ENCODE data around the gene NTF4. TPM values are rescaled to one million over a fixed set of nuclear protein-coding genes. Genes with fewer than 3 reads are reported as not detected.
"Not testable (repeated sequence)": the region's sequence is repeated elsewhere in the genome, so short reads cannot be mapped to it uniquely, and the experiment has no call there.

The NTF4 gene
- total RNA-seq, 4 donors from 2014 or later: 0.33 TPM; not detected in 3

- intact Hi-C loops (cut with DNase I): no loop called here
Observed at GRCh38 chr19:49056101-49056901, 8.3 kb downstream of the NTF4 start.

GRCh38 chr19:49050376-49051033, 14.1 kb downstream of the NTF4 start:
- H3K9me3 ChIP-seq; H3K36me3 ChIP-seq; intact Hi-C loops (cut with DNase I); H3K4me1 ChIP-seq; H3K27me3 ChIP-seq; DNase-seq; H3K27ac ChIP-seq; H3K4me3 ChIP-seq (replicated peaks in 1 of 3): not testable (repeated sequence)
- WGBS, 2 donors: 87 to 88% methylated on average over 14 to 19 of the region's 24 CpGs

More at GRCh38 chr19:49056101-49056901, 8.3 kb downstream of the NTF4 start:
- peak; percentile 46 to 48 for DNase-seq
- Histone ChIP-seq H3K36me3 (no peaks in the 10 kb centered on the region), H3K27ac (no peak overlapping the region), H3K9me3 (no peaks in the 10 kb centered on the region), H3K4me1 (peaks cover 2 to 19% of the 10 kb centered on the region in 2 donors), H3K4me3 (replicated peaks in 1 of 3) (peak overlapping the region in 2 of 3 donors; percentile 30 to 33), H3K27me3 (no peaks in the 10 kb centered on the region)
- 0 to 2% methylated on average over 11 to 29 of the region's 63 CpGs for WGBS, 2 donors
- TF ChIP-seq CTCF (IDR thresholded peaks at IDR 0.05): peak in 2 of 6 experiments; percentile 9 to 26
- no peak for TF ChIP-seq POLR2A (IDR thresholded peaks at IDR 0.05)

- H3K36me3 ChIP-seq; H3K9me3 ChIP-seq; intact Hi-C loops (cut with DNase I); H3K27ac ChIP-seq; H3K4me1 ChIP-seq; DNase-seq; H3K4me3 ChIP-seq (replicated peaks in 1 of 3); H3K27me3 ChIP-seq: not testable (repeated sequence)
- WGBS, 2 donors: 83 to 88% methylated on average over 3 of the region's 4 CpGs
Observed at GRCh38 chr19:49049834-49050233, 14.8 kb downstream of the NTF4 start.

GRCh38 chr19:49049011-49049410, 15.6 kb downstream of the NTF4 start, which contains the start of gene CGB8:
Gene CGB8, minus strand, starts transcription at chr19:49049111. Its CDS starts 372 bp downstream, at chr19:49048739.
- 60 to 70% methylated on average over 1 to 10 of the region's 12 CpGs for WGBS, 2 donors
- DNase-seq; H3K27me3 ChIP-seq; H3K4me1 ChIP-seq; H3K9me3 ChIP-seq; intact Hi-C loops (cut with DNase I); H3K27ac ChIP-seq; H3K36me3 ChIP-seq; H3K4me3 ChIP-seq (replicated peaks in 1 of 3): not testable (repeated sequence)

GRCh38 chr19:49043548-49043947, 21.1 kb downstream of the NTF4 start, which contains the start of gene CGB5:
Gene CGB5, plus strand, starts transcription at chr19:49043848. Its CDS starts 362 bp downstream, at chr19:49044210.
- intact Hi-C loops (cut with DNase I); H3K27ac ChIP-seq; DNase-seq; H3K4me3 ChIP-seq (replicated peaks in 1 of 3); H3K9me3 ChIP-seq; H3K27me3 ChIP-seq; H3K4me1 ChIP-seq; H3K36me3 ChIP-seq: not testable (repeated sequence)
- 64 to 79% methylated on average over 6 to 10 of the region's 15 CpGs for WGBS, 2 donors

- H3K27ac ChIP-seq; H3K4me1 ChIP-seq; H3K4me3 ChIP-seq (replicated peaks in 1 of 3); H3K27me3 ChIP-seq; H3K36me3 ChIP-seq; H3K9me3 ChIP-seq; intact Hi-C loops (cut with DNase I); DNase-seq: not testable (repeated sequence)
- 87 to 95% methylated on average over 1 to 2 of the region's 4 CpGs for WGBS, 2 donors
Observed at GRCh38 chr19:49042666-49043065, 22.0 kb downstream of the NTF4 start.

GRCh38 chr19:49042177-49042576, 22.4 kb downstream of the NTF4 start:
- WGBS, 2 donors: 83 to 85% methylated on average over 7 to 13 of the region's 17 CpGs
- intact Hi-C loops (cut with DNase I): no loop called here
- no peak for DNase-seq

GRCh38 chr19:49039736-49040135, 24.9 kb downstream of the NTF4 start:
- H3K27ac ChIP-seq; H3K36me3 ChIP-seq; H3K4me1 ChIP-seq; H3K4me3 ChIP-seq (replicated peaks in 1 of 3); H3K27me3 ChIP-seq; DNase-seq; intact Hi-C loops (cut with DNase I); H3K9me3 ChIP-seq: not testable (repeated sequence)
- WGBS, 2 donors: 67 to 78% methylated on average over 5 to 6 of the region's 9 CpGs

More at GRCh38 chr19:49042177-49042576, 22.4 kb downstream of the NTF4 start:
- Histone ChIP-seq H3K36me3 (no peaks in the 10 kb centered on the region), H3K27ac (no peak overlapping the region), H3K27me3 (no peaks in the 10 kb centered on the region), H3K4me1 (no peaks in the 10 kb centered on the region), H3K9me3 (no peaks in the 10 kb centered on the region), H3K4me3 (replicated peaks in 1 of 3) (no peak overlapping the region)
- no peak for TF ChIP-seq CTCF (IDR thresholded peaks at IDR 0.05)
- TF ChIP-seq POLR2A (IDR thresholded peaks at IDR 0.05): no peak

- DNase-seq; H3K4me3 ChIP-seq (replicated peaks in 1 of 3); intact Hi-C loops (cut with DNase I); H3K36me3 ChIP-seq; H3K27ac ChIP-seq; H3K27me3 ChIP-seq; H3K4me1 ChIP-seq; H3K9me3 ChIP-seq: not testable (repeated sequence)
- 88 to 89% methylated on average over 16 to 26 of the region's 26 CpGs for WGBS, 2 donors
Observed at GRCh38 chr19:49038557-49039276, 25.9 kb downstream of the NTF4 start.

- H3K9me3 ChIP-seq; intact Hi-C loops (cut with DNase I); DNase-seq; H3K4me1 ChIP-seq; H3K4me3 ChIP-seq (replicated peaks in 1 of 3); H3K27ac ChIP-seq; H3K27me3 ChIP-seq; H3K36me3 ChIP-seq: not testable (repeated sequence)
- 73 to 91% methylated on average over 5 to 8 of the region's 8 CpGs for WGBS, 2 donors
Observed at GRCh38 chr19:49038111-49038510, 26.5 kb downstream of the NTF4 start.

All from thyroid gland (tissue), 4 donors.